HG03045 (cell line): ENCODE results near the gene MYCBPAP.
"Not testable (repeated sequence)": the region's sequence is repeated elsewhere in the genome, so short reads cannot be mapped to it uniquely, and the experiment has no call there.

Source experiments
- ATAC-seq: cut with Tn5 transposase; IDR thresholded peaks from one replicate; pipeline ENCODE4 v1.9.1; 2021; ENCODE audit warnings: mild to moderate bottlenecking, moderate library complexity; ENCODE audit not compliant: unreplicated experiment

MYCBPAP gene

DNA sequence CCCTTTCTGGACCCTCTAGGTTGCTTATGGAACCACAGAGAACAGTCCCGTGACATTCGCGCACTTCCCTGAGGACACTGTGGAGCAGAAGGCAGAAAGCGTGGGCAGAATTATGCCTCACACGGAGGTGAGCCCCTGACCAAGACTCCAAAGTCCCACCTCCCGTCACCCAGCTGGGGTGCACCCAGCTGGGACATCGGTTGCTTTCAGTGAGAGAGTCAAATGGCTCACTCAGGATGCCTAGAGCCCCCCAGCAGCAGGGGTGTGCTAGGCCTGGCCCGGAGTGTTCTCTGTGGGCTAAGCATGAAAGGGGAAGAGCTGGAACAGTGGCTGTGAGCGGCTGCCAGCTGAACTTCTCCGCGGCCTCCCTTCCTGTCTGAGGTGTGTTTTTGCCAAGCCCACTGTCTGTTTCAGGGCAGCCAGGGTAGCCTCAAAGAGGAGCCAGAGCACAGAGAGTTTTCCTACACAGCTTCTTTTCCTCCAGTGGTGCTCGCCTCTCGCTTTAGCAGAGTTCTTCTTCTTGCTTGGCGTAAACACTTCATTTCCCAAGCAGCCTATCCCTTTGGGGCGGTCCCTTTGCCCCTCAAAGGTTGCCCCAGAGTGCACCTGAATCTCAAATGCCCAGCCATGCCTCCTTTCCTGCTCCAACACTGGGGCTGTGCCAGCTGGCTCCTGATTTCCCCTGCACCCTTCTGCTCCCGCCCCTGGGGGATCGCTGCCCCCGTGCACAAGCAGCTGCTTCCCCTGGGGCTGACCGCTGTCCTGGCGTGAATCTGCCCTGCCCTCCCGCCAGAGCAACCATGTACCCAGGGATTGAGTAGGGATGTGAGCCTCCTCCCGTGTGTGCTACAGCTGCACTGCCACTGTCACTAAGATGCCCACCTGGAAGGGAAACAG lies 37.0 kb upstream of the MYCBPAP start:
- no peak for ATAC-seq

DNA sequence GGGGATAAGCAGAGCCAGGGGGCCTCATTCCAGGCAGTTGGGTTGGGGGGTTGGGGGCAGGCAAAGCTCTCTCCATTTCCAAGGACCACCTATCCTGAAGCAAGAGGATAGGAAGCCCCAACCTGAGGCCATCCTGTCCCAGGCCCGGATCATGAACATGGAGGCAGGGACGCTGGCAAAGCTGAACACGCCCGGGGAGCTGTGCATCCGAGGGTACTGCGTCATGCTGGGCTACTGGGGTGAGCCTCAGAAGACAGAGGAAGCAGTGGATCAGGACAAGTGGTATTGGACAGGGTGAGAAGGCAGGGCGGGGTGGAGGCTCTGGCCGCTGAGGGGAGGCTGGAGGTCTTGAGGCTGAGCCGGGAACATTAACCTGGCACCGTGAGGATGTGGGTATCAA lies 36.0 kb upstream of the MYCBPAP start:
- ATAC-seq, result no peak

- not testable (repeated sequence) for ATAC-seq
Measured at GRCh38 chr17:50472761-50473161, 35.5 kb upstream of the MYCBPAP start.

GRCh38 chr17:50473901-50474300 lies 34.3 kb upstream of the MYCBPAP start:
- ATAC-seq, result no peak

DNA sequence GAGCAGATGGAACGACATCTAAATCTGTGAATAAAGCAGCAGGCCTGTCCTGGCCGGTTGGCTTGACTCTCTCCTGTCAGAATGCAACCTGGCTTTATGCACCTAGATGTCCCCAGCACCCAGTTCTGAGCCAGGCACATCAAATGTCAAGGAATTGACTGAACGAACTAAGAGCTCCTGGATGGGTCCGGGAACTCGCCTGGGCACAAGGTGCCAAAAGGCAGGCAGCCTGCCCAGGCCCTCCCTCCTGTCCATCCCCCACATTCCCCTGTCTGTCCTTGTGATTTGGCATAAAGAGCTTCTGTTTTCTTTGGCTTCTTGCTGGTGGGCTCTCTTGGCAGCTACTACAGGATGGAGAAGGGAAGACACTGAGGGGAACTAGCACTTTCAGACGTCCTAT lies 33.7 kb upstream of the MYCBPAP start:
- no peak for ATAC-seq

- no peak for ATAC-seq
Measured at GRCh38 chr17:50475362-50475761, 32.9 kb upstream of the MYCBPAP start.

DNA sequence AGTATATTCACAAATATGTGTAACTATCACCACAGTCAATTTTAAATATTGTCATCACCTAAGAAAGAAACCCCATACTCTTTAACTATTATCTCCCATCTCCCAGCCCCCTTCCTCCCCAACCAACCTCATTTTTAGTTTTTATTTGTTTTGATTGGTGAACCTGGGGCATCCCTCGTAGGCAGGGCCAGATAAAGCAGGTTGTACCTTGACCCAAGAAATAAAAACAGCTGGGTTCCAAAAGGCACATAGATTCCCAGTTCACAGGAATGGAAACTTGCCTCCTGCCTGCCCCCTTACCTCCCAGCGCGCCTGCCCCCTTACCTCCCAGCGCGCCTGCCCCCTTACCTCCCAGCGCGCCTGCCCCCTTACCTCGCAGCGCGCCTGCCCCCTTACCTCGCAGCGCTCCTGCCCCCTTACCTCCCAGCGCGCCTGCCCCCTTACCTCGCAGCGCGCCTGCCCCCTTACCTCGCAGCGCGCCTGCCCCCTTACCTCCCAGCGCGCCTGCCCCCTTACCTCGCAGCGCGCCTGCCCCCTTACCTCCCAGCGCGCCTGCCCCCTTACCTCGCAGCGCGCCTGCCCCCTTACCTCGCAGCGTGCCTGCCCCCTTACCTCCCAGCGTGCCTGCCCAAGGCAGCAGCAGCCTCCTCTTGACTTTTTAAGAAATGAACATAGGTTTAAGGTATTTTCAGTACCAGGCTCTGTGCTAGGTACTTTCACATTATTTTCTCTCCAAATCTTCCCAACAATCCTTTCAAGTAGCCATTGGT lies 32.3 kb upstream of the MYCBPAP start:
- not testable (repeated sequence) for ATAC-seq

GRCh38 chr17:50476545-50477315 lies 31.5 kb upstream of the MYCBPAP start:
- ATAC-seq, result no peak

DNA sequence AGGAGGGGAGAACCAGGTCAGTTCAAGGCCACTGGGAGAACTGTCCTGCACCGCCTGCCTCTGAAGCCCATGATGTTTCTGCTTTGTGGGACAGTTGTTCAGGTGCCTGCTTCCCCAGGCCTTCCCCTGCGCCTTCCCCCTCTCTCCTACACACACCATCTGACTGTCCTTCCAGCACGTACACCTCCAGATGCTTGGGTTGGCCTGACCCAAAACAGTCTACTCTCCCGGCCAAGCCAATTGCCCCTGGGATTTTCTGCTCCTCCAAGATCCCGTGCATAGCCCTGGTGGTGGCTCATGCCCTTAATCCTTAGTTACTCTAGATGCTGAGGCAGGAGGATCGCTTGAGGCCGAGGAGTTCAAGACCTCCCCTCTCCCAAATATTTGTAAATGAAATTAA lies 30.3 kb upstream of the MYCBPAP start:
- no peak for ATAC-seq

- peak; percentile 78 for ATAC-seq
Measured at GRCh38 chr17:50478391-50479381, 29.6 kb upstream of the MYCBPAP start, which contains the start of gene RSAD1. Gene RSAD1, plus strand, starts transcription at chr17:50478860. Its CDS starts 25 bp downstream, at chr17:50478885.

DNA sequence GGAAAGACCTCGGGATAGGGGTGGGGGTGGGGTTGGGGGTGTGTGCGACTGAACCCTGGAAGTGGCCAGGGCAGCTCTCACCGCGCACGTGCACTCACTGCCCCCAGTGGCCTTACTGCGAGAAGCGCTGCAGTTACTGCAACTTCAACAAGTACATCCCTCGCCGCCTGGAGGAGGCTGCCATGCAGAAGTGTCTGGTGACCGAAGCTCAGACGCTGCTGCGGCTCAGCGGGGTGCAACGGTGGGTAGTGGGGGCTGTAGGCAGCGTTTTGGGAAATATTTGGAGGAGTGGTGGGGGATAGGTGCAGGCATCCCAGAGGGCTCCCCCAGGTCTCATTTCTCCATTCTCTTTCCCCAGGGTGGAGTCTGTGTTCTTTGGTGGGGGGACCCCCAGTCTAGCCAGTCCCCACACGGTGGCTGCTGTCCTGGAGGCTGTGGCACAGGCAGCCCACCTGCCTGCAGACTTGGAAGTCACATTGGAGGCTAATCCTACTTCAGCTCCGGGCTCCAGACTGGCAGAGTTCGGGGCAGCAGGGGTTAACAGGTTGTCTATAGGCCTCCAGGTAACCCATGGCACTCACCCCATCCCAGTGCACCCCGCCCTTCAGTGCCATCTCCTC lies 28.6 kb upstream of the MYCBPAP start:
- ATAC-seq, result no peak

- ATAC-seq, result no peak
Measured at GRCh38 chr17:50480142-50480764, 28.0 kb upstream of the MYCBPAP start.

DNA sequence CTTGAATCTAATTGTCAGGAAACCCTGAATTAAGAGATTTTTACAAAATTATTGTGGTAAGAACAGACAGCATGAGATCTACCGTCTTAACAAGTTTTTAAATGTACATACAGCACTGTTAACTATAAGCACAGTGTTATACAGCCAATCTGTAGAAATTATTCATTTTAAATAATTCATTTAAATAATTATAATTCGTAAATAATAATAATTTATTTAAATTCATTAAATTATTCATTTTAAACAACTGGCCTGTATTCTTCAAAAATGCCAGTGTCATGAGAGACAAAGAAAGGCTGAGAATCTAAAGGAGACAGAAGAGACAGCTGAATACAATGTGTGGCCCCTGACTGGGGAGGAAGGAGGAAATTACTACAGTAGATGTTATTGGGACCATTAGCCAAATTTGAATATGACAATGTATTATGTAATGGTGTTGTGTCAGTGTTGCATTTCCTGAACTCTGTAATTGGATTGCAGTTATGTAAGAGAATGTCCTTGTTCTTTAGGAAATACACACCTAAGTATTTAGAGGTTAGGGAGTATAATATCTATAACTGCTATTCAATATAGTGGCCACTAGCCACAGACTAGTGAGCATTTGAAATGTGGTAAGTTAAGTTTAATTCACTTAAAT lies 27.3 kb upstream of the MYCBPAP start:
- ATAC-seq, result no peak

DNA sequence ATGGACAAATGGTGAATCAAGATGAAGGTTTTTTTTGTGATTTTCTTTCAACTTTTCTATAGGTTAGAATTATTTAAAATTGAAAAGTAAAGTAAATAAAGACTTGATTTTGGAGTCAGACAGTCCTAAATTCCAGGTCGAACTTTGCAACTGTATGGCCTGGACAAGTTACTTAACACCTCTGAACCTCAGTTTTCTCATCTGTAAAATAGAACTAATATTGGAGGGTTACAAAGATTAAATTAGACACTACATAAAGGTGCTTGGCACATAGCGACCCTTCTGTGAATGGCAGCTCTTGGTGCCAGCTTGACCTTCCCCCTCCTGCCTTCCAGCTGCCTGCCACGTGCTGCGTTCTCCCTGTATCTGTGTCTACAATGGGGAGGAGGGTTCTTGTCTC lies 26.6 kb upstream of the MYCBPAP start:
- ATAC-seq, result no peak

DNA sequence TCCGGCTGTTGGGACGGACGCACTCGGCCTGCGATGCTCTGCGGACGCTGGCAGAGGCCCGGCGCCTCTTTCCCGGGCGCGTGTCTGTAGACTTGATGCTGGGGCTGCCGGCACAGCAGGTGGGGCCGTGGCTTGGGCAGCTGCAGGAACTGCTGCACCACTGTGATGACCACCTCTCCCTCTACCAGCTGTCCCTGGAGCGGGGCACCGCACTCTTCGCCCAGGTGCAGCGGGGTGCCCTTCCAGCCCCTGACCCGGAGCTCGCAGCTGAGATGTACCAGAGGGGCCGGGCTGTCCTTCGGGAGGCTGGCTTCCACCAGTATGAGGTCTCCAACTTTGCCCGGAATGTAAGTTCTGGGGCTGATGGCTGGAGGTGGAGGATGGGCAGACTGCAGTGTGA lies 26.1 kb upstream of the MYCBPAP start:
- ATAC-seq, result no peak

- no peak for ATAC-seq
Measured at GRCh38 chr17:50482516-50482915, 25.7 kb upstream of the MYCBPAP start.

- no peak for ATAC-seq
Measured at GRCh38 chr17:50483266-50483665, 25.0 kb upstream of the MYCBPAP start.

- no peak for ATAC-seq
Measured at GRCh38 chr17:50484386-50485155, 23.7 kb upstream of the MYCBPAP start.
